Mesothelial cell of epicardium (in vitro differentiated cells): ENCODE results near the gene LIPT1. TPM values are rescaled to one million over a fixed set of nuclear protein-coding genes. Genes with fewer than 3 reads are reported as not detected.
"Not testable (repeated sequence)": the region's sequence is repeated elsewhere in the genome, so short reads cannot be mapped to it uniquely, and the experiment has no call there.

Experiments used
- DNase-seq, 2 experiments: peaks; one replicate each; pipeline ENCODE4 v3.0.0; 2021; ENCODE audit warnings: low spot score in 2 of 2; ENCODE audit not compliant: unreplicated experiment in 2 of 2
- H3K27ac Mint-ChIP-seq: 2 replicates; pipeline ENCODE4 v1.8.0; 2021; ENCODE audit warnings: mixed read lengths
- H3K27me3 Mint-ChIP-seq: 2 replicates; pipeline ENCODE4 v1.8.0; 2021; ENCODE audit warnings: low read depth, mixed read lengths
- H3K36me3 Mint-ChIP-seq: 2 replicates; pipeline ENCODE4 v1.8.0; 2021; ENCODE audit warnings: mixed read lengths
- H3K4me1 Mint-ChIP-seq: 2 replicates; pipeline ENCODE4 v1.8.0; 2021; ENCODE audit warnings: mixed read lengths
- H3K4me3 Mint-ChIP-seq: 2 replicates; pipeline ENCODE4 v1.8.0; 2021; ENCODE audit warnings: mild to moderate bottlenecking, moderate library complexity, mixed read lengths
- H3K9me3 Mint-ChIP-seq: 2 replicates; pipeline ENCODE4 v1.8.0; 2021; ENCODE audit warnings: mixed read lengths
- CTCF ChIP-seq: fragments of 200-600 bp; sonication (generic); IDR thresholded peaks from one replicate; pipeline ENCODE4 v1.5.0; 2021; ENCODE audit warnings: antibody characterized with exemption; ENCODE audit not compliant: unreplicated experiment
- total RNA-seq: library from RNA; stranded (reverse); gene quantifications from 3 replicates; pipeline ENCODE4 v1.2.1, GENCODE V29; 2021

Gene LIPT1
- total RNA-seq, 1 donor from 2014 or later, result 6.4 TPM

GRCh38 chr2:99181624-99182000, 26.8 kb downstream of the LIPT1 start:
- no peak for TF ChIP-seq CTCF
- H3K27ac Mint-ChIP-seq, result peak overlapping the region; percentile 99
- DNase-seq, result no peak
- H3K27me3 Mint-ChIP-seq, result no peaks in the 10 kb centered on the region
- H3K9me3 Mint-ChIP-seq, result no peaks in the 10 kb centered on the region
- H3K4me3 Mint-ChIP-seq, result peak overlapping the region; percentile 99
- no peaks in the 10 kb centered on the region for H3K36me3 Mint-ChIP-seq
- H3K4me1 Mint-ChIP-seq, result peaks cover 30% of the 10 kb centered on the region

- DNase-seq, result no peak
- peaks cover 30% of the 10 kb centered on the region for H3K4me1 Mint-ChIP-seq
- no peak overlapping the region for H3K27ac Mint-ChIP-seq
- TF ChIP-seq CTCF, result no peak
- H3K36me3 Mint-ChIP-seq, result no peaks in the 10 kb centered on the region
- peak overlapping the region; percentile 3 for H3K4me3 Mint-ChIP-seq
- H3K9me3 Mint-ChIP-seq, result no peaks in the 10 kb centered on the region
- H3K27me3 Mint-ChIP-seq, result no peaks in the 10 kb centered on the region
These were observed 28.3 kb downstream of the LIPT1 start for GRCh38 chr2:99183025-99183424.

GRCh38 chr2:99184811-99185210, 30.0 kb downstream of the LIPT1 start:
- no peak overlapping the region for H3K4me3 Mint-ChIP-seq
- no peaks in the 10 kb centered on the region for H3K9me3 Mint-ChIP-seq
- no peaks in the 10 kb centered on the region for H3K27me3 Mint-ChIP-seq
- H3K36me3 Mint-ChIP-seq, result peaks cover 4% of the 10 kb centered on the region
- DNase-seq, result no peak
- no peak overlapping the region for H3K27ac Mint-ChIP-seq
- TF ChIP-seq CTCF, result no peak
- peaks cover 22% of the 10 kb centered on the region for H3K4me1 Mint-ChIP-seq

GRCh38 chr2:99187011-99187410, 32.2 kb downstream of the LIPT1 start:
- peaks cover 16% of the 10 kb centered on the region for H3K36me3 Mint-ChIP-seq
- H3K4me3 Mint-ChIP-seq, result no peak overlapping the region
- H3K27ac Mint-ChIP-seq, result no peak overlapping the region
- DNase-seq, result no peak
- no peaks in the 10 kb centered on the region for H3K27me3 Mint-ChIP-seq
- H3K9me3 Mint-ChIP-seq, result no peaks in the 10 kb centered on the region
- H3K4me1 Mint-ChIP-seq, result peaks cover 9% of the 10 kb centered on the region
- no peak for TF ChIP-seq CTCF

GRCh38 chr2:99188357-99188756, 33.6 kb downstream of the LIPT1 start:
- Mint-ChIP-seq H3K27ac (no peak overlapping the region), H3K4me1 (peaks cover 3% of the 10 kb centered on the region), H3K4me3 (no peak overlapping the region), H3K27me3 (no peaks in the 10 kb centered on the region), H3K36me3 (peaks cover 27% of the 10 kb centered on the region), H3K9me3 (no peaks in the 10 kb centered on the region)
- DNase-seq, result no peak
- TF ChIP-seq CTCF, result no peak

- DNase-seq, result no peak
- Mint-ChIP-seq H3K27me3 (no peaks in the 10 kb centered on the region), H3K36me3 (peaks cover 34% of the 10 kb centered on the region), H3K4me3 (no peak overlapping the region), H3K4me1 (no peaks in the 10 kb centered on the region), H3K9me3 (no peaks in the 10 kb centered on the region), H3K27ac (no peak overlapping the region)
- TF ChIP-seq CTCF, result no peak
These were observed 35.8 kb downstream of the LIPT1 start for GRCh38 chr2:99190548-99190947.

GRCh38 chr2:99192364-99192763, 37.6 kb downstream of the LIPT1 start:
- H3K36me3 Mint-ChIP-seq, result peaks cover 43% of the 10 kb centered on the region
- not testable (repeated sequence) for H3K27ac Mint-ChIP-seq, H3K27me3 Mint-ChIP-seq, H3K9me3 Mint-ChIP-seq, H3K4me3 Mint-ChIP-seq, DNase-seq, H3K4me1 Mint-ChIP-seq
